NCI-H1417 treated with DMSO at 0.1 percent for 48 hours (cell line): ENCODE measurements around the gene NEU3.
A peak's percentile ranks its signal among the peaks of the same experiment; 100 is the strongest.
"Not testable (repeated sequence)": the region's sequence is repeated elsewhere in the genome, so short reads cannot be mapped to it uniquely, and the experiment has no call there.

ENCODE experiments used
- DNase-seq: peaks from one replicate; lab custom pipeline; 2025; lab: John Stamatoyannopoulos, UW

The NEU3 gene

GRCh38 chr11:74984070-74984469, 4.7 kb upstream of the NEU3 start:
- DNase-seq, result no peak

GRCh38 chr11:74984730-74985129, 4.0 kb upstream of the NEU3 start:
- no peak for DNase-seq

- DNase-seq, result no peak
These were observed 516 bp downstream of the NEU3 start for GRCh38 chr11:74989260-74989638.

DNA sequence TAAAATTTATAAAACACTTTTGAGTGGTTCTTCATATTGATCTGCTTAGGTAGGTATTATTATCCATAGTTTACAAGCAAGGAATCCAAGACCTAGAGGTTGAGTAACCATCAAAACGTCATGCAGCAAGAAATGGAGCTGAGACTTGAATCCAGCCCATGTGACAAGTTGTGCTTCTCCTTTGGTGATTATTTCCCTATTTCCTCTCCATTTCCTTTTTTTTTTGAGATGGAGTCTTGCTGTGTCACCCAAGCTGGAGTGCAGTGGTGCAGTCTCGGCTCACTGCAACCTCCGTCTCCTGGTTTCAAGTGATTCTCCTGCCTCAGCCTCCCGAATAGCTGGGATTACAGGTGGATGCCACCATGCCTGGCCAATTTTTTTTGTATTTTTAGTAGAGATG, 1.4 kb downstream of the NEU3 start:
- not testable (repeated sequence) for DNase-seq

GRCh38 chr11:74990941-74991340, 2.2 kb downstream of the NEU3 start:
- DNase-seq, result no peak

DNA sequence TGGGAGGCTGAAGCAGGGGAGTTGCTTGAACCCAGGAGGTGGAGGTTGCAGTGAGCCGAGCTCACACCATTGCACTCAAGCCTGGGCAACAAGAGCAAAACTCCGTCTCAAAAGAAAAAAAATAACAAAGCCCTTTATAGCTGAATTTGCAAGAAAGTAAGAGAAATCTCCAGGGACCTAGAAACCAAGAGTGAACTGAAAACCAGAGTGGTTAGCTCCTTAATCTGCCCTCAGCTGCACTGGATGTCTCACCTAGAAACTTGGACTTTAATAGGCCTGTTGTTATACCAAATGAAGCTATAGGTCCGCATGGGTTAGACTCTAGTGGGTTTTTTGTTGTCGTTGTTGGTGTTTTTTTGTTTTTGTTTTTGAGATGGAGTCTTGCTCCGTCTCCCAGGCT, 4.1 kb downstream of the NEU3 start:
- no peak for DNase-seq

GRCh38 chr11:75000975-75001354, 12.2 kb downstream of the NEU3 start:
- no peak for DNase-seq

- no peak for DNase-seq
These were observed 13.0 kb downstream of the NEU3 start for GRCh38 chr11:75001686-75002085.

- no peak for DNase-seq
These were observed 13.8 kb downstream of the NEU3 start for GRCh38 chr11:75002516-75002915.

GRCh38 chr11:75004215-75004614, 15.5 kb downstream of the NEU3 start:
- DNase-seq, result no peak

GRCh38 chr11:75011357-75011756, 22.6 kb downstream of the NEU3 start:
- DNase-seq, result no peak

- DNase-seq, result no peak
These were observed 23.1 kb downstream of the NEU3 start for GRCh38 chr11:75011872-75012271.

GRCh38 chr11:75013051-75013450, 24.3 kb downstream of the NEU3 start:
- no peak for DNase-seq

DNA sequence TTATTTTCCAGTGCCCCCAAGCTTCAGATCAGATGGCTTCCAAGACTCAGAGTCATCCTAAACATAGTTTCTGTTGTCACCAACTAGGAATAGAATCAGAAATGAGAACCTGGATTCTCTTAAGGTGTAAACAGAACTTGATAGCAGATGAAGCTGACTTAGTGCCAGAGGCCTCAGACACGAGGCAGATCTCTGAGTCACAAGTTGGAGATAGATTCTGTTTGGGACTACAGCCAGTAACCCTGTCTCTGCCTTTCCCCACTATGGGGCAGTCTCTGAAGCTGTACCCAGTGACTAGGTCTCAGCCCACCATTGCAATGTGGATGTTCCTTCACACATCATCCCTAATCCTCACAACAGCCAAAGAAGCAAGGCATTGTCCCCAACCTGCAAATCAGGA, 25.4 kb downstream of the NEU3 start:
- DNase-seq, result no peak

- DNase-seq, result not testable (repeated sequence)
These were observed 30.5 kb downstream of the NEU3 start for GRCh38 chr11:75019200-75019599.

DNA sequence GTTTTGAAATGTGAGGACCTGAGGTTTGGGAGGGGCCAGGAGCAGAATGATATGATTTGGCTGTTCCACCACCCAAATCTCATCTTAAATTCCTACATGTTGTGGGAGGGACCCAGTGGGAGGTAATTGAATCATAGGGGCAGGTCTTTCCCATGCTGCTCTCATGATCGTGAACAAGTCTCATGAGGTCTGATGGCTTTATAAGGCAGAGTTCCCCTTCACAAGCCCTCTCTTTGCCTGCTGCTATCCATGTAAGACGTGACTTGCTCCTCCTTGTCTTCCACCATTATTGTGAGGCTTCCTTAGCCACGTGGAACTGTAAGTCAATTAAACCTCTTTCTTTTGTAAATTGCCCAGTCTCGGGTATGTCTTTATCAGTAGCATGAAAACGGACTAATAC, 31.6 kb downstream of the NEU3 start:
- not testable (repeated sequence) for DNase-seq

DNA sequence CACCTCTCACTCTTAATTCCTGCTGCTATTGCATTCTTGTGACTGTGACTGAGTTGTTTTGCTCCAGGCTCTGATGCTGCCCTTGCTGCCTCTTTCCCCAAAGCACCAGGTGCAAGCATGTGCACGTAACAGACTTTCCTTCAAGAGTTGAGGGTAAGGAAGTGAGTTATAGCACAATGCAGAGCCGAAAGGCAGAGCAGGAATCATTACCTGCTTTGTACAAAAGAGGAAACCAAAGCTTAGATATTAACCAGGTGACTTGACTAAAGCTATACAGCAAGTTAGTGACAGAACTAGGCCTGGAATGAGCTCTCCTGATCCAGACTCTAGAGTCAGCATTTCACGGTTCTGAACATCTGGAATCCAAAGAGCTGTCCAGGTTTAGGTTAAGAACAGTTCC, 33.6 kb downstream of the NEU3 start:
- no peak for DNase-seq

DNA sequence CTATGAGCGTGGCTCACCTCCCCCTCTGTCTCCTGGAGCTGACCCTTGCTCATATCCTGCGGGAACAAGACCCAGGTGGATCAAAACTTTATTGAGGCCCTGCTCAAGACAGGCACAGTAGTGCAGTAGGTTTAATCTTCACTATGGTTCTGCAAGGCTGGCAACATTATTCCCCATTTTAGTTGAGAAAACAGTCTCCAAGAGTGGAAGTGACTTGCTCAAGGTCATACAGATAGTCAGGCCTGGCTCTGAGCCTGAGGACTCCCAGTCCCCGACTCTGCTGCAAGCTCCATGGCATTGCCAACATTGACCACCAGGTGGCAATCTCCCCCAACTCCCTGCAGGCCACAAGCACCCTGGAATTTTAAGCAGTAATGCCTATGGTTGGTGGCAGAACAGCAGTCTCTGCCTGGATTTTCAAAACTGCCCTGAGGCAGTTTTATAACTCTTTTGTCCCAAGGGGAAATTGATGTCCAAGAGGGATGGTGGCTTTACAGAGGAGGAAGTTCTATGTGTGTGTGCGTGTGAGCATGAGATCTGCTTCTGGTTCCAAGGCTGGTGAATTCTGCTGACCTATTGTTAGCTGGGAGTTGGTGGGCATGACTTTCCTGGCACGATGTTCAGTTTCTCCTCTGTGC, 34.1 kb downstream of the NEU3 start:
- peak; percentile 13 for DNase-seq

GRCh38 chr11:75023446-75024067, 34.8 kb downstream of the NEU3 start:
- no peak for DNase-seq

- no peak for DNase-seq
These were observed 35.3 kb downstream of the NEU3 start for GRCh38 chr11:75024068-75024449.

DNA sequence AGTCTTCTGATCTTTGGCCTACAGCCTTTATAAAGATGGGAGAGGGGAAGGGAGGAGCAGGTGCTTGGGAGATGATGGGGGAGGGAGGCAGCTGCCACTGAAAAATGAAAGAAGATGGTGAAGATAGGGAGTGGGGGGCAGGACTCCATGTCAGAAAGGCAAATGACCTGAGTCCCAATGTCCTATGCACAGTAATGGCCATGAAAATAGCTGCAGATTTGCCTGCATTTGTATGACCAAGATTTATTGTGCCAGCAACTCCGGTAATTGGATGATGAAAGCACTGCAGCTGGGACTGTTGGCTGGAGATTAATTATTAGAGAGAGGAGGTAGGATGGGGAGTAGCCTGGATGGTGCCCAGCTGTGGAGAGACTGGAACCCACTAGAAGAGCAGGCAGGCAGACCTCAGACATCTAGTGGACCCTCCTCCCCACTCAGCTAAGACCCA, 36.1 kb downstream of the NEU3 start:
- no peak for DNase-seq

GRCh38 chr11:75025561-75025960, 36.8 kb downstream of the NEU3 start:
- no peak for DNase-seq

DNA sequence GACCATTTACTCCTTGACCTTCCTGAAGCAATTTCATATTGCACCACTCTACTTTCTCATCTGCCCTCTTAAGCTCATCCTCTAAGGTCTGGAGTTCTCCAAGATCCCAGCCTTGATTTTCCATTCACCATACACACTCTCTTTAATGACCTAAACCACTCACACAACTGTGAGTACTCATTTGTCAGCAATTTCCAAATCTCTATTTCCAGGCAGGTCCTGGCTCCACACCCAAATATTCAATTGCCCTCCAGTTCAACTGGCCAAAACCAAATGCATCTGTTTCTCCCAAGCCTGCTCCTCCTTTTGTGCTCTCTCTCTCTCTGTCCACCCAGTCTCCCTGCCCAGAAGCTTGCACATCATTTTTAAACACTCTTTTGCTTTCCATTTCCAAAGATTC, 39.6 kb downstream of the NEU3 start:
- DNase-seq, result no peak

DNA sequence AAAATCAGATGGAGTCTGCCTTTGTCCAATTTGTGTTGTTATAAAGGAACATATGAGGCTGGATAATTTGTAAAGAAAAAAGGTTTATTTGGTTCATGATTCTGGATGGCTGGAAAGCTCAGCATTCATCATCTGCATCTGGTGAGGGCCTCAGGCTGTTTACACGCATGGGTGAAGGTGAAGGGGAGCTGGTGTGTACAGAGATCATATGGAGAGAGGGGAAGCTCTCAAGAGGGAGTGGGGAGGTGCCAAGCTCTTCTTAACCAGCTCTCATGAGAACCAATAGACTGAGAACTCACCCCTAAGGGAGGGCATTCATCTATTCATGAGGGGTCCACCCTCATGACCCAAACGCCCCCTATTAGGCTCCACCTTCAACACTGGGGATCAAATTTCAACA, 40.0 kb downstream of the NEU3 start:
- DNase-seq, result no peak
